G401.6 (cell line): ENCODE data around the gene TBX4.
"Not testable (repeated sequence)": the region's sequence is repeated elsewhere in the genome, so short reads cannot be mapped to it uniquely, and the experiment has no call there.

Experiments
- FAIRE-seq: peaks from 2 replicates; lab custom pipeline; 2012; peaks lifted over from hg19 to GRCh38; lab: Jason Lieb, UNC

TBX4 gene

GRCh38 chr17:61527441-61527840 lies 75.2 kb downstream of the TBX4 start:
- FAIRE-seq: not testable (repeated sequence)

- FAIRE-seq: no peak
Measured at GRCh38 chr17:61528171-61528570, 75.9 kb downstream of the TBX4 start.

GRCh38 chr17:61531223-61531622 lies 79.0 kb downstream of the TBX4 start:
- FAIRE-seq: no peak

- no peak for FAIRE-seq
Measured at GRCh38 chr17:61532826-61533225, 80.6 kb downstream of the TBX4 start.

GRCh38 chr17:61533797-61534196 lies 81.6 kb downstream of the TBX4 start:
- no peak for FAIRE-seq

GRCh38 chr17:61534414-61534813 lies 82.2 kb downstream of the TBX4 start:
- no peak for FAIRE-seq
